Fibroblast of lung (primary cell): Measurements from ENCODE around the gene TRMT11.

Experiments used
- CTCF ChIP-seq, 2 donors: IDR thresholded peaks in 1 of 2; conservative IDR thresholded peaks in 1 of 2; 1 replicate in 1 of 2; 2 replicates in 1 of 2; pipeline ENCODE4 v1.5.1; 2011 to 2012; ENCODE audit warnings: low read length in 2 of 2, control low read depth in 1 of 2, inconsistent platforms in 1 of 2, low read depth in 1 of 2, mild to moderate bottlenecking in 1 of 2
- EZH2 ChIP-seq: IDR thresholded peaks from 2 replicates; pipeline ENCODE4 v1.5.1; 2012; ENCODE audit warnings: low read length, control low read depth, mild to moderate bottlenecking; ENCODE audit errors: missing control alignments

GRCh38 chr6:126063512-126064146, 77.3 kb downstream of the TRMT11 start:
- TF ChIP-seq CTCF (conservative IDR thresholded peaks at IDR 0.05 in 1 of 2, IDR thresholded peaks at IDR 0.05 in 1 of 2; ENCODE audit: low read depth in 1 of 2, low read length in 2 of 2) (no peak), EZH2 (no peak)
